ENCODE results near the gene TSPAN3.
A peak's percentile ranks its signal among the peaks of the same experiment; 100 is the strongest.

The TSPAN3 gene

DNA sequence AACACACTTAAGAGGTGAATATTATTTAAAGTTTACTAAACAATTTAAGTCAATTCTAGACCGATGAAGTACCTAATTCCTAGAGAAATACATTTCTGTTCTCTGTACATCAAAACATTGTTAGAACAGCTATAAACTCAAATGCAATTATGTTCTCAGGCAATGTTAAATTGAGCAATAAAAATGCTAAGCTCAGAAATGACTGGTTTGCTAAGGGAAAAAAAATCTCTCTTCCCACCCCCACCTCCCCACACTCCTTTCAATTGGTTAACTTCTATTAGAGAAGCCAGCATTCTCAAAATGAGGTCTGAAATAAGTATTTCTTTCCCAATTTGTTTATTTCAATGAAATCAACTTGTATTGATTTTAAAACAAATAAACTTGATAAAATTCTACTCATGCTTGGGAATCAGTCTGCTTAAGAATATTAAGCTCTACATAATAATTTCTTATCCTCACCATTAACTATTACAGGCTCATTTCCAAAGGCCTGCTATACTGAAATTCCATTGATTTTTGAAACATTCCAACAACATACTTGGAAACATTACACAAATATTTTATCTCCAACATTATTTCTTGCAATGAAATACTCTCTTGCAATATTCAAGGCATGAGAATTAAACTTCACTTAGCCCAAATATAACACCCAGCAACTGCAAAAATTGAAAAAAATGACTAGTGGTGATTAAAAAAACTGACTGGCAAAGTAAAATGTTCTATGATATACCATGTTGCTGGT lies 22.6 kb downstream of the TSPAN3 start:
- DNase-seq = no peak

DNA sequence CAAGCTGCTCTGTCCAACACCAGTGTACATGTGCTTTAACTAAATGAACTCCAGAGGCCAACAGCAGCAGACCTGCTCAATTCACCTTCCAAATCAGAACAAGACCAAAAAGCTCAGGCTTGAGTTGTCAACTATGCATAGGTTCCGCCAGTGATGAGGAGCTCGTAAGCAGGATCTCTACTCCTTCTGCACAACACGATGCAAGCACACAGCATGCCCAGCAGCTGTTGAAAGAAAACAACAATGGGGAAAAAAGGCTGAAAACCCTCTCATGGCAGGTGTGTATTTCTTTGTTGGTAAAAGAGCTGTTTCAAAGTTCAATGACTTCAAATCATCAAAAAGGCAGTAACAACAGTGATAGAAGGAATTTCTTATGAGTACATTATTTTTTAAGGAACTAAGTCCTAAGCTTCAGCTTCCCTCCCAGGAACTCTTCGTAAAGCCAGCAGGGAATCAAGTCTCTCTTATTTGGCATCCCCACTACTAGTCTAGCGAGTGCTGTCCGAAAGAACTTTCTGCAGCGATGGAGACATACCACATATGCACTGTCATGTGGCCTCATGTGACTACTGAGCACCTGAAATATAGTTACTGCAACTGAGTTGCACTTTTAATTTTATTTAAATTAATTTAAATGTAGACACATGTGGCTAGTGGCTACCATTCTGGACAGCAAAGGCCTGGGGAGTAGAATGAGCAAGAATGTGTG lies 24.1 kb downstream of the TSPAN3 start:
- DNase-seq = no peak

DNA sequence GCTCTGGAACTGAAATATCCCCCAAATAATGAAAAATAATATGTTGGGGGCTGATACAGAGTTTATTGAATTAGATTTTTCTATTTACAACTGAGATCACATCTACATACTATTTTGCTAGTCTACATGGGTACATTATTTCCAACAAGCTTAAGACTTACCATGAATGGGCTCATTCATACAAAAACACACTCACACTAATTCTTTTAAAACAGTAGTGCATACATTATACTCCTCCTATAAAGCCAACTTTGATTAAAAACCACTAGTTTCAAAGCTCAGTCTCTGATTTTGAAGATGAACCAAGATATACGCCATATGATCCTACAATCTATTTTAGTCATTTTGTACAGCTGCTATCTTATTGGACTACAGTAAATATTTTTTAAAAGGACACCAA lies 24.9 kb downstream of the TSPAN3 start:
- no peak for DNase-seq

- DNase-seq = no peak
These were observed 26.5 kb downstream of the TSPAN3 start for GRCh38 chr15:77044228-77045042.

- DNase-seq = no peak
These were observed 27.7 kb downstream of the TSPAN3 start for GRCh38 chr15:77042955-77043920.

DNA sequence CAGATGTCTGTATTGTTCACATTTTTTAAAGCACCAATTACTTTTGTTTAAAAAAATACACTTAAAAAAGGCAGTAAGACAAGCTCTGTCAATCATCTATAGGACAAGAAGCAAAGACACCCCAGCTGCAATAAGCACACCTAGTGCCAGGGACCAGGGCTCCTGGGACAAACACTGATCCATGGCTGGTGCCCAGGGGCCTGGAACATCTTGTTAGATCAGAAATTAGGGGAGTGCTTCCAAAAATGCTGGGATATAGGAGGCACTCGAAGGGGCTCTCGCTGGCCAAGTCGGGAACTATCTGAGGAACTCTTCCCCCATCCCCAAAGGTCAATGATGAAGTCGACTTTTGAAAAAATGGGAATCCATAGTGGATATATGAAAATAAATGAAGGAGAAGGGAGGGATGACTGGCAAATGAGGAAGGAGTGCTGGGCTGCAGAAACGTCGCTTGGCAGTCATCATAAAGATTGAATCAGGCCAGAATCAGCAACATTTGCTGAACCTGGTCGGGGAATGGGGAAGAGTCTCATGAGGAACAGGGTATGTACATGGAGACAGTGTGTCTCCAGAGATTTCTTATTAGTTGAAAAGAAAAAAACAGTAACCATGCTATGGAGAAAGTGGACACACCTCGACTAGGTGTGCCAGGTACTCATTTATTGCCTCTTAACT lies 28.5 kb downstream of the TSPAN3 start:
- peak; percentile 20 for DNase-seq

DNA sequence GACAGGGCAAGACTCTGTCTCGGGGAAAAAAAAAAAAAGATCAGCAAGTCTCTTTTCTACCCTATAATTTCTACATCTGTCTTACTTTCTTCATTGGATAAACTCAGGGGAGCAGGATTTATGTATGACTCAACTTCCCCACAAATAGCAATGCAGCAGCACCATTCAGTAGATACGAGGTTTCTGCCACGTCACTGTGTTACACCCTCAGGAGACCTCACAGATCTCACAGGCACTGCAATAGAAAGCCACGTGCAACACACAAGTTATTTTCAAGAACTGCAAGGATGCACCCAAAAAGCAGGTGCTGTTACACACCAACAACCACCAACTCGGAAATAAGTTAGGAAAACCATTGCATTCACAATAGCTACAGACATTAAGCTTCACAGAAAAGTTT lies 30.2 kb downstream of the TSPAN3 start:
- no peak for DNase-seq

GRCh38 chr15:77039848-77040247 lies 31.1 kb downstream of the TSPAN3 start:
- no peak for DNase-seq

DNA sequence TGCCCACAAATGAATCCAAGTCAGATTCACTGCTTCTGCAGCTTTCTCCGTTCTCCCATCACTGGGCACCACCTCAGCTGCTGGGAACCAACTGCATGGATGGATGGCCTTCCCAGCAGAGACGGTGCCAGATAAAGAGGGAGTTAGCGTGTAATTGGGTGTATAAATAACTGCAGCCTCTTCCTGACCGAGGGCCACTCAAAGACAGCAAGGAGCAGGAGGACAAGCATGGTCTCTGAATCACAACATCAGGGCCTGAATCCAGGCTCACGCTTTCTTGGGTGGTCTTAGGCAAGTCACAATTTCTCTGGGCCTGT lies 31.7 kb downstream of the TSPAN3 start:
- no peak for DNase-seq

GRCh38 chr15:77038312-77039216 lies 32.3 kb downstream of the TSPAN3 start:
- DNase-seq = no peak

- DNase-seq = peak; percentile 22
These were observed 33.3 kb downstream of the TSPAN3 start for GRCh38 chr15:77037388-77038209.

- DNase-seq = peak; percentile 19
These were observed 34.1 kb downstream of the TSPAN3 start for GRCh38 chr15:77036537-77037387.

DNA sequence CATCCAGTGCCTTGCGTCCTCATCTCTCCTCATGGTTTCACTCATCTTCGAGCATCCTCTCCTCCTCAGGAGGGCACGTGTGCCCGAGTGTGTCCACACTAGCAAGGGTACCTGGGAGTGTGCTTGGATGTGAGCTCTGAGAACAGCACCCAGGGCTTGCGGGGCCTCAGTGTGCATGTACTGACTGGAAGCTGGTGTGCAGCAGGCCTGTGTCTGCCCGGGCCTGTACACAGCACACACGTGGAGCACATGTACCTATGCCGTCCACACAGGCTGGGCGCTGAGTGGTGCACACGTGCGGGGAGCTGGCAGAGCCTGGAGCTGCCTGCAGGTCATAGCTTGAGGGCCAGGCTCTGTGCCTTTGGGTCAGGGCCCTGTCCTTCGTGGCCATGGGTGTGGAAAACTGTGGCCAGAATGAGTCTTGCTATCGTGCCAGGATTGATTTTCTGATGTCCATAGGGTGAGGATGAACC lies 34.9 kb downstream of the TSPAN3 start:
- DNase-seq = no peak

DNA sequence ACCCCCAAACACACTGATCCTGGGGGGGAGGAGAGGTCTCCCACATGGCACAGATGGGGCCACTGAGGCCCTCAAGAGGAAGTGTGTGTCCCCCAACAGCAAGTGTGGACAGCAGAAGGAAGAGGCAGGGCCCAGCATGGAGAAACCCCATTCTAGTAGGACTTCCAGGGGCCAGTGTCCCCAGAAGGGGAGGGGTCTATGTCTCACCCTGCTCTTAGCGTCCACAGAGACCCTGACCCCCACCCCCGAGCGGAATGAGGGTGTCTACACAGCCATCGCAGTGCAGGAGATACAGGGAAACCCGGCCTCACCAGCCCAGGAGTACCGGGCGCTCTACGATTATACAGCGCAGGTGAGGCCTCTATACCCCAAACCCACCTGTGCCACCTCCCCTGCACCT lies 35.3 kb downstream of the TSPAN3 start:
- peak; percentile 19 for DNase-seq

DNA sequence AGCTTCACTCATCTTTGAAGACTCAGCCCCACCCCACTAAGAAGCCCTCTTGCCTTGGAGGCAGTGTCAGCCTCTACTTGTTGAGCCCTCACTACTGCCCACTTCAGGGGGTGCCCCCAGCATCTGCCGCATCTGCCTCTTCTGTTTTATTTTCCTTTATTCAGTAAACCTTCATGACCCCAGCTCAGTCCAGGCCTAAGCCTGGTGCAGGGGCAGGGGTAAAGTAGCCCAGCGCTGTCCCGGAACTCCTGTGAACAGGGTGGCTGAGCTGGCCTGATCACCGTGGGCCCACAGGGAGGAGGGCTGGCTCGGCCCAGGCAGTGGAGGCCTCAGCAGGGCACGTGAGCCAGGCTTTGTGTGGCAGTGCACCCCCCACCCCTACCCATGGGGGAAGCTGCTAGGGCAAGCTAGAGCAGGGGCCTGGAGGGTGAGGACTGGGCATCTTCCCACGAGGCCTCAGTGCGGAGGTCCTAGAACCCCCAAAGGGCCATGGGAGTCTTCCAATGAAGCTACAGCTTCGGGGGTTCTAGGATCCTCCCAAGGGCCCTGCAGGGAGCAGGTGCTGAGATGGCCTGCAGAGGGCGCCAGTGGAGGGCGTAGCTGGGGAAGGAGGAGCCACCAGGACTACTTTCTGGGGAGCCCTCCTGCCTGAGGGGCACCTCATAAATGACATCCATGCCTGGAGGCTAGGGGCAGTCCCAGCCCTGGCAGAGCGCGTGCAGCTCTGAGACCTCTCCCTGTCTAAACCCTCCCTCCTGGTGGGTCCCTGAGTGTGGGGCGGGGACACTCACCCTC lies 36.0 kb downstream of the TSPAN3 start:
- DNase-seq = peak; percentile 81

- peak; percentile 23 for DNase-seq
These were observed 36.9 kb downstream of the TSPAN3 start for GRCh38 chr15:77033729-77034671.

DNA sequence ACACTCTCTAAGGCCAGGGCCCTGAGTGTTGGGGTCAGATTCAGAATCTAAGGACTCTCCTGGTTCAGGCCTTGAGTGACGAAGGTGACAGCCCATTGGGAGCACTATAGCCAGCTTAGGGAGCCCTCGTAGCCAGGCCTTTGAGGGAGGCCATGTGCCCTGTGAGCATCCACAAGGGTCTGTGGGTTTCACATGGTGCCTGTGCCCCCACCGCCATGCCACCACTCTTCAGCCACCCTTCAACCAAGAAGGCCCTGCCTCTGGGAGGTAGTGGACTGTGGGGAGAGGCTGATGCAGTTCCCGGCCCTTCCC lies 37.5 kb downstream of the TSPAN3 start:
- peak; percentile 21 for DNase-seq
